ENCODE results near the gene LRRC14B. TPM values are rescaled to one million over a fixed set of nuclear protein-coding genes. Genes with fewer than 3 reads are reported as not detected.

Gene LRRC14B
- total RNA-seq, 2 experiments from 2014 or later: 4.9 to 9.2 TPM

- Histone ChIP-seq H3K9me2 (ENCODE audit: insufficient read depth, low read length) (no peaks in the 10 kb centered on the region), H3K79me2 (ENCODE audit: insufficient read depth, low read depth, low read length) (peaks cover 22% of the 10 kb centered on the region), H4K20me1 (ENCODE audit: insufficient read depth, low read length) (no peaks in the 10 kb centered on the region), H3K36me3 (ENCODE audit: insufficient read depth, low read length) (peaks cover 57% of the 10 kb centered on the region), H3K27ac (ENCODE audit: low read depth, low read length, poor library complexity, severe bottlenecking) (no peak overlapping the region), H3K4me1 (ENCODE audit: insufficient read depth, low read length, poor library complexity, severe bottlenecking) (peaks cover 42% of the 10 kb centered on the region), H2AFZ (ENCODE audit: low read length) (no peak overlapping the region), H3K4me2 (ENCODE audit: low read length) (no peak overlapping the region), H3K9me3 (ENCODE audit: low read length) (no peaks in the 10 kb centered on the region), H3K4me3 (ENCODE audit: low read depth, low read length, poor library complexity, severe bottlenecking) (no peak overlapping the region)
- CTCF ChIA-PET (ENCODE audit: unreplicated experiment): no interaction called here
- POLR2A ChIA-PET: interaction anchor here (0.6 to 3.7 kb wide), 3 partner anchors 12 to 411 kb away, joined by 3 to 28 read pairs (median 4); partner anchors contain the start of genes CCDC127, LRRC14B and SDHA
- no peak for DNase-seq (ENCODE audit: low spot score)
- no TSS peak for BruUV-seq (replicated peaks)
- TF ChIP-seq EZH2phosphoT487 (IDR thresholded peaks at IDR 0.05; ENCODE audit: borderline replicate concordance, low read depth, low read length): no peak
- TF ChIP-seq CTCF (conservative IDR thresholded peaks at IDR 0.05; ENCODE audit: low read length): no peak
- intact Hi-C loops (cut with micrococcal nuclease; ENCODE audit: unreplicated experiment): no loop called here
These were observed 12.1 kb downstream of the LRRC14B start for GRCh38 chr5:203246-203930.

GRCh38 chr5:204001-204400 lies 12.7 kb downstream of the LRRC14B start:
- no peak for TF ChIP-seq CTCF (conservative IDR thresholded peaks at IDR 0.05; ENCODE audit: low read length)
- TF ChIP-seq EZH2phosphoT487 (IDR thresholded peaks at IDR 0.05; ENCODE audit: borderline replicate concordance, low read depth, low read length): no peak
- Histone ChIP-seq H3K27ac (ENCODE audit: low read depth, low read length, poor library complexity, severe bottlenecking) (no peak overlapping the region), H3K9me2 (ENCODE audit: insufficient read depth, low read length) (no peaks in the 10 kb centered on the region), H3K36me3 (ENCODE audit: insufficient read depth, low read length) (peaks cover 59% of the 10 kb centered on the region), H3K4me1 (ENCODE audit: insufficient read depth, low read length, poor library complexity, severe bottlenecking) (peaks cover 42% of the 10 kb centered on the region), H3K79me2 (ENCODE audit: insufficient read depth, low read depth, low read length) (peaks cover 27% of the 10 kb centered on the region), H4K20me1 (ENCODE audit: insufficient read depth, low read length) (no peaks in the 10 kb centered on the region; the same call in 1 of the 2 replicates), H3K9me3 (ENCODE audit: low read length) (no peaks in the 10 kb centered on the region), H3K4me2 (ENCODE audit: low read length) (no peak overlapping the region), H2AFZ (ENCODE audit: low read length) (no peak overlapping the region), H3K4me3 (ENCODE audit: low read depth, low read length, poor library complexity, severe bottlenecking) (no peak overlapping the region)
- DNase-seq (ENCODE audit: low spot score): no peak
- CTCF ChIA-PET (ENCODE audit: unreplicated experiment): no interaction called here
- intact Hi-C loops (cut with micrococcal nuclease; ENCODE audit: unreplicated experiment): no loop called here
- BruUV-seq (replicated peaks): no TSS peak
- POLR2A ChIA-PET: interaction anchor here (0.6 to 1.5 kb wide), 2 partner anchors 14 to 410 kb away, joined by 3 to 4 read pairs; partner anchors contain the start of genes CCDC127 and SDHA

DNA sequence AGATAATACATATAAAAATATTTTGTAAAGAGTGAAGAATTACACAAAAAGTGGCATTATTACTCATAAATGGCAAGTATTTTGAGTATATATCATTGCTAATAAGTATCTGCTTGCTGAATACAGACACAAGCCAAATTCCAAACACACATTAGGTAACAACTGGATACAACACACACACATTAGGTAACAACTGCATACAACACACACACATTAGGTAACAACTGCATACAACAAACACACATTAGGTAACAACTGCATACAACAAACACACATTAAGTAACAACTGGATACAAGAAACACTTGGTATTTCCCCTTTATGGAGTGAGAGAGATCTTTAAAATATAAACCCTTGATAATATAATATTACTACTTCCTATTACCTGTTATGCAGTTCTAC lies 13.2 kb downstream of the LRRC14B start:
- ChIA-PET CTCF (ENCODE audit: unreplicated experiment) (no interaction called here), POLR2A (no interaction called here)
- intact Hi-C loops (cut with micrococcal nuclease; ENCODE audit: unreplicated experiment): no loop called here
- no TSS peak for BruUV-seq (replicated peaks)
- H3K36me3 ChIP-seq (ENCODE audit: insufficient read depth, low read length): peaks cover 55% of the 10 kb centered on the region
- H3K27ac ChIP-seq (ENCODE audit: low read depth, low read length, poor library complexity, severe bottlenecking): no peak overlapping the region
- no peak overlapping the region for H3K4me3 ChIP-seq (ENCODE audit: low read depth, low read length, poor library complexity, severe bottlenecking)
- H3K79me2 ChIP-seq (ENCODE audit: insufficient read depth, low read depth, low read length): peaks cover 27% of the 10 kb centered on the region
- H4K20me1 ChIP-seq (ENCODE audit: insufficient read depth, low read length): no peaks in the 10 kb centered on the region; the same call in 1 of the 2 replicates
- no peaks in the 10 kb centered on the region for H3K9me2 ChIP-seq (ENCODE audit: insufficient read depth, low read length)
- H3K4me1 ChIP-seq (ENCODE audit: insufficient read depth, low read length, poor library complexity, severe bottlenecking): peaks cover 42% of the 10 kb centered on the region
- no peak for TF ChIP-seq EZH2phosphoT487 (IDR thresholded peaks at IDR 0.05; ENCODE audit: borderline replicate concordance, low read depth, low read length)
- no peak for TF ChIP-seq CTCF (conservative IDR thresholded peaks at IDR 0.05; ENCODE audit: low read length)
- no peaks in the 10 kb centered on the region for H3K9me3 ChIP-seq (ENCODE audit: low read length)
- no peak for DNase-seq (ENCODE audit: low spot score)
- H3K4me2 ChIP-seq (ENCODE audit: low read length): no peak overlapping the region
- no peak overlapping the region for H2AFZ ChIP-seq (ENCODE audit: low read length)

Data from OCI-LY7 (cell line).